Naive thymus-derived CD8-positive, alpha-beta T cell (primary cell): ENCODE data around the gene MYRIP. TPM values are rescaled to one million over a fixed set of nuclear protein-coding genes. Genes with fewer than 3 reads are reported as not detected.

Experiments used
- ATAC-seq, 2 donors: fragments of 150-1000 bp; cut with Tn5 transposase in 1 of 2; sonication (Bioruptor Pico), chemical (Tn5 transposase) in 1 of 2; 1 replicate in 1 of 2; 2 replicates in 1 of 2; pipeline ENCODE4 v1.10.0; 2021; ENCODE audit warnings: mild to moderate bottlenecking in 2 of 2, moderate library complexity in 2 of 2
- POLR2A ChIA-PET: fragments of 350-600 bp; sonication (Branson Sonifier 250); formaldehyde crosslinking; loops from one replicate; lab custom pipeline; 2021; ENCODE audit warnings: antibody characterized with exemption; lab: Charles Lee
- DNase-seq, 10 donors: peaks; one replicate each; pipeline versions ENCODE4 v3.0.0 to v3.0.0-alpha.2; 2020 to 2022
- H3K27ac Mint-ChIP-seq, 10 donors: one replicate each; pipeline ENCODE4 v1.8.0; 2020 to 2022; ENCODE audit warnings: mild to moderate bottlenecking in 10 of 10, mixed read lengths in 10 of 10, moderate library complexity in 4 of 10, inconsistent platforms in 1 of 10
- H3K27me3 Mint-ChIP-seq, 5 donors: one replicate each; pipeline ENCODE4 v1.8.0; 2021 to 2022; ENCODE audit warnings: mixed read lengths in 5 of 5
- H3K36me3 Mint-ChIP-seq, 3 donors: one replicate each; pipeline ENCODE4 v1.8.0; 2020 to 2022; ENCODE audit warnings: mixed read lengths in 3 of 3, mild to moderate bottlenecking in 2 of 3, inconsistent platforms in 1 of 3
- H3K4me1 Mint-ChIP-seq, 4 donors: one replicate each; pipeline ENCODE4 v1.8.0; 2021 to 2022; ENCODE audit warnings: mixed read lengths in 4 of 4
- H3K4me3 Mint-ChIP-seq, 10 donors: one replicate each; pipeline ENCODE4 v1.8.0; 2020 to 2022; ENCODE audit warnings: mild to moderate bottlenecking in 10 of 10, mixed read lengths in 10 of 10, moderate library complexity in 6 of 10, inconsistent platforms in 1 of 10
- H3K9me3 Mint-ChIP-seq, 9 donors: one replicate each; pipeline ENCODE4 v1.8.0; 2020 to 2022; ENCODE audit warnings: mixed read lengths in 9 of 9, mild to moderate bottlenecking in 3 of 9, inconsistent platforms in 1 of 9, moderate library complexity in 1 of 9
- polyA plus RNA-seq, 3 donors: library from polyadenylated mRNA; unstranded; fragments of 300-500 nt; fragmentation: Illumina TruSeq; gene quantifications; one replicate each; pipeline ENCODE4 v1.2.3, GENCODE V29; 2021
- total RNA-seq, 8 experiments: library from RNA in 2 of 8; stranded (reverse) in 2 of 8; gene quantifications; one replicate each; pipeline ENCODE4 v1.2.3 and lab custom pipeline; 2021 to 2026

MYRIP gene
- total and polyA plus RNA-seq, 5 experiments from 2014 or later: 0.08 TPM; not detected in 4

- H3K4me1 Mint-ChIP-seq: peaks cover 0 to 1% (median 0%) of the 10 kb centered on the region in 4 donors
- ATAC-seq (no peak), DNase-seq (no peak)
- POLR2A ChIA-PET: no interaction called here
- H3K36me3 Mint-ChIP-seq: peaks cover 0 to 26% (median 15%) of the 10 kb centered on the region in 3 donors
- no peak overlapping the region for H3K4me3 Mint-ChIP-seq
- H3K27ac Mint-ChIP-seq: no peak overlapping the region
- peaks cover 0 to 1% (median 0%) of the 10 kb centered on the region in 5 donors for H3K27me3 Mint-ChIP-seq
- peaks cover 0 to under 1% (median 0%) of the 10 kb centered on the region in 9 donors for H3K9me3 Mint-ChIP-seq
These were observed 420.6 kb downstream of the MYRIP start for GRCh38 chr3:40229963-40230362.

GRCh38 chr3:40230382-40230781 is 421.0 kb downstream of the MYRIP start:
- no peak for ATAC-seq
- no peak overlapping the region for H3K27ac Mint-ChIP-seq
- POLR2A ChIA-PET: no interaction called here
- H3K4me3 Mint-ChIP-seq: no peak overlapping the region
- H3K9me3 Mint-ChIP-seq: peaks cover 0 to 3% (median 0%) of the 10 kb centered on the region in 9 donors
- H3K36me3 Mint-ChIP-seq: peaks cover 0 to 22% (median 15%) of the 10 kb centered on the region in 3 donors
- H3K27me3 Mint-ChIP-seq: peaks cover 0 to 1% (median 0%) of the 10 kb centered on the region in 5 donors
- no peak for DNase-seq
- peaks cover 0 to 1% (median 0%) of the 10 kb centered on the region in 4 donors for H3K4me1 Mint-ChIP-seq

DNA sequence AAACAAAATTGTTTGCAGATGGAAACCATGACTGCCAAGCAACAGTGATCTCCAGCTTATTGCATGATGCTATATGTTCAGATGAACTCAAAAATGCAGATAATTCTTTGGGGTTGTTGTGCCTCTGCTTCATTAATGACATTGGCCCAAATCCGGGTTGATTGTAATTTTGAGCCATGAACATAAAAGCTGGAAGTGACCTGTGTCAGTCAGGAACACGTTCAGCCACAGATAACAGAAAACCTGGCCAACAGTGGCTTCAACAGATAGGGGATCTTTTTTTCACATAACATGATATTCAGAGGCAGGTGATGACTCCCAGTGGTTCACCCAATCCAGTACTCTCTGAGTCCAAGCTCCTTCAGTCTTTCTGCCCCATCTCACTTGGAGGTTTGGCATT is 423.2 kb downstream of the MYRIP start:
- POLR2A ChIA-PET: no interaction called here

GRCh38 chr3:40237159-40237558 is 427.8 kb downstream of the MYRIP start:
- ATAC-seq (no peak), DNase-seq (no peak)
- Mint-ChIP-seq H3K4me3 (no peak overlapping the region), H3K4me1 (no peaks in the 10 kb centered on the region), H3K27me3 (no peaks in the 10 kb centered on the region), H3K27ac (no peak overlapping the region), H3K9me3 (peaks cover 0 to 5% (median 0%) of the 10 kb centered on the region in 9 donors), H3K36me3 (peaks cover 0 to 26% (median 13%) of the 10 kb centered on the region in 3 donors)
- POLR2A ChIA-PET: no interaction called here

More for the DNA sequence above, 423.2 kb downstream of the MYRIP start:
- H3K27me3 Mint-ChIP-seq: no peaks in the 10 kb centered on the region
- ATAC-seq (no peak), DNase-seq (no peak)
- H3K4me3 Mint-ChIP-seq: no peak overlapping the region
- peaks cover 0 to 21% (median 11%) of the 10 kb centered on the region in 3 donors for H3K36me3 Mint-ChIP-seq
- H3K27ac Mint-ChIP-seq: no peak overlapping the region
- peaks cover 0 to 1% (median 0%) of the 10 kb centered on the region in 4 donors for H3K4me1 Mint-ChIP-seq
- H3K9me3 Mint-ChIP-seq: peaks cover 0 to 3% (median 0%) of the 10 kb centered on the region in 9 donors

DNA sequence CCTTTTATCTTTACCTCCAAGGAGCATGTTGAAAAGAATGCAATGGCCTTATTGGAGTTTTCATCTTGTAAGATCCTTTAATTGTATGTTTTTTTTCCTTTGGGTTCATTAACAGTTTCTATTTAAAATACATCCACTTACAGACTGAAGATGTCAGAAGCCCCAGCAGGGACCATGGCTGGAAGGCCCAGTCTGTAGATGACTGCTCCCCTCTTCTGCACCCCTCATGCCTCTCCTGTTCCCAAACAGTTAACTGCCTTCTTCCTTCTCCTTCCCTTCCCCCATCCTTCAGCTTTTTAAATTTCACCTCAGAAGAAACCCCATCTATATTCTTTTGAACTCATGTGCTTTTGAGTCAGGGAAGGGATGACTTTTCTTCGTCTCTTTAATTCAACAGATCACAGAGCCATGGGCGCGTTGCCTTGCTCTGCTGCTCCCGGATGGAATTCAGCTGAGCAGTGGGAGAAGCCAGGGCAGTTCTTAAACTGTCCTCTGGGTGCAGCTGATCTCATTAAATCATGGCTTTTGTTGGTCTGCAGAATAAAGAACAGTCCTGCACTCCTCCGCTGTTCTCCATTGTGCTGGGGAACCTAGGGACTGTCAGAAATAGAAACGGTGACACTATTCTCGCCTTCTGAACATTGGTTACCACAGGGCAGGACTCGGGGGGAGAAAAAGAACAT is 428.6 kb downstream of the MYRIP start:
- ATAC-seq (no peak), DNase-seq (no peak)
- Mint-ChIP-seq H3K4me1 (no peaks in the 10 kb centered on the region), H3K27ac (peak overlapping the region in 1 of 10 donors; percentile 12), H3K4me3 (no peak overlapping the region), H3K36me3 (peaks cover 0 to 24% (median 14%) of the 10 kb centered on the region in 3 donors), H3K9me3 (peaks cover 0 to 5% (median 0%) of the 10 kb centered on the region in 9 donors), H3K27me3 (no peaks in the 10 kb centered on the region)
- POLR2A ChIA-PET: no interaction called here

DNA sequence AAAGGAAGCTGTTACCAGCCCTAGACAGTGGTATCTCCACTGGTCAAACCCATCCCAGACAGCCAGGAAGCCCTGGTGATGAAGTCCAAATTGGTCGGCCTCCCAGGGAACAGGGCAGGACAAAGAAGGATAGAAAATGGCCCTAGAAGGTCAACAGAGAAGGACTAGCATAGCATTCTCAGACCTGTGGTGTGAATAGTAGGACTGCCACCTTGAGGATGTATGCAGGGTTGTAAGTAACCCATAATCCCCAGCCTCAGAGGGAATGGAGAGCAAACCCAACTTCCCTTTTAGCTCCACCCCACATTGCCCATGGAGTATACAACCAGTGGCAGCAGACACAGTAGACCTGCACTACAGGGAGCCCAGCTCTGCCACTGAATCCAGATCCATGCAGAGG is 431.5 kb downstream of the MYRIP start:
- Mint-ChIP-seq H3K4me3 (no peak overlapping the region), H3K27me3 (no peaks in the 10 kb centered on the region), H3K27ac (no peak overlapping the region), H3K4me1 (peaks cover 0 to 4% (median under 1%) of the 10 kb centered on the region in 4 donors), H3K9me3 (peaks cover 0 to 5% (median 0%) of the 10 kb centered on the region in 9 donors), H3K36me3 (peaks cover under 1 to 12% (median 6%) of the 10 kb centered on the region in 3 donors)
- no peak for ATAC-seq
- POLR2A ChIA-PET: no interaction called here
- no peak for DNase-seq

DNA sequence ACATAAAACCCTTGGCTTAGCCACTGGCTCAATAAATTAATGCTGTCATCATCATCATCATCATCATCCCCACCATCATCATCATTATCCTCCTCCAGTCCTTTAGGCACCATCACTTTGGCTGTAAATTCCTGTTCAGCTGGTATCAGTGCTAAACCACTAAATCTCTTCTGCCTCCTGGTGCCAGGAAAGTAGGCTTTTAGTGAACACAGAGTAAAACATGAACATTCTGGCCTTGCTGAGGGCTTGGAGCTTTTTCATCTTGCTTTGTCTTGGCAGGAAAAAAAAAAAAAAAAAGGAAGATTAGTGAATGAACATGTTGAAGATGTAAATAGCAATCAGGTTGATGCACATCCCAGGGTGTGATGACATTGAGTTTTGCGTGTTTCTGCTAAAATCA is 432.8 kb downstream of the MYRIP start:
- Mint-ChIP-seq H3K27ac (no peak overlapping the region), H3K36me3 (peaks cover 7 to 13% (median 10%) of the 10 kb centered on the region in 3 donors), H3K4me3 (no peak overlapping the region), H3K27me3 (no peaks in the 10 kb centered on the region), H3K9me3 (peaks cover 0 to 5% (median 0%) of the 10 kb centered on the region in 9 donors), H3K4me1 (peaks cover 0 to 4% (median under 1%) of the 10 kb centered on the region in 4 donors)
- POLR2A ChIA-PET: no interaction called here
- no peak for ATAC-seq
- DNase-seq: no peak

GRCh38 chr3:40242638-40243037 is 433.2 kb downstream of the MYRIP start:
- Mint-ChIP-seq H3K27ac (no peak overlapping the region), H3K9me3 (peaks cover 0 to 5% (median 0%) of the 10 kb centered on the region in 9 donors), H3K4me1 (peaks cover 0 to 4% (median under 1%) of the 10 kb centered on the region in 4 donors), H3K27me3 (no peaks in the 10 kb centered on the region), H3K4me3 (no peak overlapping the region), H3K36me3 (peaks cover 7 to 15% (median 13%) of the 10 kb centered on the region in 3 donors)
- DNase-seq (no peak), ATAC-seq (no peak)
- POLR2A ChIA-PET: no interaction called here

DNA sequence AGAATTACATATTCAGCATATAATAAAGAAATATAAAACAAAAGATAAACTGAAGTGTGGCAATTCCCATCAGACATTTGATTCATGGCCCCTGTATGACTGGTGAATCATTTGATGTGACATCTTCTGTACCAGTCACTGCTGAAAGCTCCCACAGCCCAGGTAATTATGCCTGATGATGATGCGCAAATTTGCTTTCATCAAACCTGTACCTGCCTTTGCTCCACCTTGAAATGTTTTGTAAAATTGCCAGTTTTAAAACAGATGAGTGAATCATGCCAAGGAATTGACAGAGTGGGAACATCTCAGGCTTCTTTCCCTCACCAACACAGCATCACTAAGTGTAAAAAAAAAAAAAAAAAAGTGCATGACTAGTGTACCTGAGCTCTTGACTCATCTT is 433.6 kb downstream of the MYRIP start:
- Mint-ChIP-seq H3K4me1 (peaks cover 0 to 4% (median under 1%) of the 10 kb centered on the region in 4 donors), H3K9me3 (peaks cover 0 to 5% (median 0%) of the 10 kb centered on the region in 9 donors), H3K36me3 (peaks cover 7 to 18% (median 16%) of the 10 kb centered on the region in 3 donors), H3K27ac (no peak overlapping the region), H3K4me3 (no peak overlapping the region), H3K27me3 (no peaks in the 10 kb centered on the region)
- POLR2A ChIA-PET: interaction anchor here (0.6 kb wide), 1 partner anchor 9 kb away, joined by 3 read pairs; no protein-coding TSS in a partner anchor
- no peak for ATAC-seq
- DNase-seq: no peak

DNA sequence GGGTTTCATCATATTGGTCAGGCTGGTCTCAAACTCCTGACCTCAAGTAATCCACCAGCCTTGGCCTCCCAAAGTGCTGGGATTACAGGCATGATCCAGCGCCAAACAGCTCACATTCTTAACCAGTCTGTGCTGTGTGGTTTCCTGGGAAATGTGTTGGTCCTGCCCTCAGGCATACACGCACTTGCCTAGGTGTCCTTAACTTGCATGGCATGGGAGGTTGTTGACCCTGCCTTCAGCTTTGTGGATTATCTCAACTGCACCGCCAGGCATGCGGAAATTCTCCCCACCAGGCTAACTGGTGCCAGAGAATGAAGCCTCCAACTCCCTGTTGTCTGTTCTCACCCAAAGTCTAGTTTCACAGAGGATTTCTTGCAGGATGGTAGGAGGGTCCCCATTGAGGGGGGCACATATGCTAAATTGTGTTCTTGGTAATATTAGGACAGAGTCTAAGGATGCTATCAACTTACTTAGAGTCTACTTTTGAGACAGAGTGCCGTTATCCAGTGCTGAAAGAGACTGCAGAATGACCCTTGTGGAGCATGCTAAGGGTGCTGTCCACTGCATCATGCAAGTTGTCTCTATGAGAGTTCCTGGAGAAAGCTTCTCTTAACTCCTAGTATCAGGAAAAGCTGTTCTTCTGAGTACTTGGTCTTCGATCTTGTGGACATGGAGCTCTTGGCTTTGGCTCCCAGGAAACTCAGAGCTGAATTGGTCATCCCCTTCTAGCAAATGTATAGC is 438.5 kb downstream of the MYRIP start:
- POLR2A ChIA-PET: no interaction called here
- Mint-ChIP-seq H3K4me3 (no peak overlapping the region), H3K36me3 (peaks cover 7 to 28% (median 17%) of the 10 kb centered on the region in 3 donors)

GRCh38 chr3:40248591-40248990 is 439.2 kb downstream of the MYRIP start:
- H3K27me3 Mint-ChIP-seq: no peaks in the 10 kb centered on the region
- no peak overlapping the region for H3K27ac Mint-ChIP-seq
- no peak for DNase-seq
- peaks cover 0 to 4% (median 2%) of the 10 kb centered on the region in 4 donors for H3K4me1 Mint-ChIP-seq
- ATAC-seq: no peak
- H3K9me3 Mint-ChIP-seq: no peaks in the 10 kb centered on the region
- peaks cover 7 to 25% (median 17%) of the 10 kb centered on the region in 3 donors for H3K36me3 Mint-ChIP-seq
- POLR2A ChIA-PET: no interaction called here
- H3K4me3 Mint-ChIP-seq: no peak overlapping the region

More for the DNA sequence above, 438.5 kb downstream of the MYRIP start:
- Mint-ChIP-seq H3K27ac (no peak overlapping the region), H3K27me3 (no peaks in the 10 kb centered on the region), H3K9me3 (no peaks in the 10 kb centered on the region), H3K4me1 (peaks cover 0 to 4% (median 2%) of the 10 kb centered on the region in 4 donors)
- no peak for ATAC-seq
- no peak for DNase-seq

DNA sequence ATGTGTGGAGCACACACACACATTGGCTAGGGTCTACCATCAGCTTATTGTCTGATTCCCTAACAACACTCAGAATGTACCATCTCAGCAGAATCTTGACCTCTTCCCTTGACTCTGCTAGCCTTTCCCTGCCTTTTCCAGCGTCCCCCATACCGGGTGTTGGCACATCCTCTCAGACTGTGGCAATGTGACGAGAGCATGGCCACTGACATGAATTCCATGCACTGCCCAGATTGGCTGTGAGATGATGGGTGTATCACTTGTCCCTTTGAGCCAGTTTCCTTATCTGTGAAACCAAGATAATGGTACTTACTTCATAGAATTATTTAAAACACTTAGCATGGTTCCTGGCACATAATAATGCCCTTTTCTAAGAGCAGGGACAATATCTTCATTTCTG is 439.8 kb downstream of the MYRIP start:
- Mint-ChIP-seq H3K27me3 (no peaks in the 10 kb centered on the region), H3K4me1 (peaks cover 0 to 4% (median under 1%) of the 10 kb centered on the region in 4 donors), H3K27ac (no peak overlapping the region), H3K9me3 (no peaks in the 10 kb centered on the region), H3K36me3 (peaks cover 7 to 25% (median 17%) of the 10 kb centered on the region in 3 donors), H3K4me3 (no peak overlapping the region)
- ATAC-seq (no peak), DNase-seq (no peak)
- POLR2A ChIA-PET: no interaction called here

- no peak for DNase-seq
- Mint-ChIP-seq H3K9me3 (no peaks in the 10 kb centered on the region), H3K27me3 (no peaks in the 10 kb centered on the region), H3K4me3 (no peak overlapping the region), H3K36me3 (peaks cover 0 to 9% (median 0%) of the 10 kb centered on the region in 3 donors), H3K4me1 (peaks cover 0 to 2% (median 0%) of the 10 kb centered on the region in 4 donors), H3K27ac (no peak overlapping the region)
- ATAC-seq: no peak
- POLR2A ChIA-PET: interaction anchor here (0.6 kb wide), 1 partner anchor 1956 kb away, joined by 4 read pairs; no protein-coding TSS in a partner anchor
These were observed 445.1 kb downstream of the MYRIP start for GRCh38 chr3:40254491-40254890.
